H9 (cell line): Measurements from ENCODE around the gene GPBAR1. TPM values are rescaled to one million over a fixed set of nuclear protein-coding genes. Genes with fewer than 3 reads are reported as not detected.

Experiments used
- DNase-seq: peaks from one replicate; pipeline ENCODE4 v3.0.0-alpha.2; 2017
- H2AFZ ChIP-seq: one replicate; pipeline ENCODE4 v1.6.1; 2013; ENCODE audit warnings: mild to moderate bottlenecking, low read length, control low read depth, moderate library complexity
- H2AK5ac ChIP-seq: 2 replicates; pipeline ENCODE4 v1.6.1; 2013; ENCODE audit warnings: low read length, control low read depth, mixed read lengths; ENCODE audit not compliant: insufficient read length
- H2BK120ac ChIP-seq: one replicate; pipeline ENCODE4 v1.6.1; 2013; ENCODE audit warnings: low read depth, mild to moderate bottlenecking, low read length, control low read depth, inconsistent platforms; ENCODE audit not compliant: poor library complexity, severe bottlenecking
- H2BK12ac ChIP-seq: 2 replicates; pipeline ENCODE4 v1.6.1; 2013; ENCODE audit warnings: low read length, control low read depth, mixed read lengths, low read depth; ENCODE audit not compliant: insufficient read length
- H2BK15ac ChIP-seq: 2 replicates; pipeline ENCODE4 v1.6.1; 2013; ENCODE audit warnings: low read depth, low read length, control low read depth
- H2BK20ac ChIP-seq: one replicate; pipeline ENCODE4 v1.6.1; 2013; ENCODE audit warnings: low read depth, mild to moderate bottlenecking, low read length, control low read depth, inconsistent platforms; ENCODE audit not compliant: poor library complexity, severe bottlenecking
- H2BK5ac ChIP-seq: 2 replicates; pipeline ENCODE4 v1.6.1; 2013; ENCODE audit warnings: low read length, control low read depth, mixed read lengths; ENCODE audit not compliant: insufficient read length
- H3K14ac ChIP-seq: 2 replicates; pipeline ENCODE4 v1.6.1; 2013; ENCODE audit warnings: low read length, control low read depth; ENCODE audit not compliant: insufficient read depth
- H3K18ac ChIP-seq: 2 replicates; pipeline ENCODE4 v1.6.1; 2013; ENCODE audit warnings: low read depth, mild to moderate bottlenecking, mixed read lengths, low read length, control low read depth; ENCODE audit not compliant: insufficient read length
- H3K23ac ChIP-seq: 2 replicates; pipeline ENCODE4 v1.6.1; 2013; ENCODE audit warnings: low read length, control low read depth, mixed read lengths, low read depth; ENCODE audit not compliant: insufficient read length
- H3K23me2 ChIP-seq: 2 replicates; pipeline ENCODE4 v1.6.1; 2013; ENCODE audit warnings: low read depth, mild to moderate bottlenecking, mixed read lengths, low read length, control low read depth; ENCODE audit not compliant: insufficient read length, poor library complexity, severe bottlenecking
- H3K27ac ChIP-seq: 2 replicates; pipeline ENCODE4 v1.5.1; 2013; ENCODE audit warnings: low read length, control low read depth, mixed read lengths, low read depth; ENCODE audit not compliant: insufficient read length
- H3K27me3 ChIP-seq: 2 replicates; pipeline ENCODE4 v1.6.1; 2013; ENCODE audit warnings: low read length, control low read depth, inconsistent platforms; ENCODE audit not compliant: insufficient read depth
- H3K4ac ChIP-seq: 2 replicates; pipeline ENCODE4 v1.6.1; 2013; ENCODE audit warnings: low read depth, mild to moderate bottlenecking, control low read depth, inconsistent platforms, low read length, moderate library complexity
- H3K4me1 ChIP-seq: 2 replicates; pipeline ENCODE4 v1.6.1; 2013; ENCODE audit warnings: low read length, control low read depth, inconsistent platforms; ENCODE audit not compliant: insufficient read depth
- H3K4me2 ChIP-seq: 2 replicates; pipeline ENCODE4 v1.6.1; 2013; ENCODE audit warnings: low read length, control low read depth, mixed read lengths; ENCODE audit not compliant: insufficient read length, insufficient read depth
- H3K56ac ChIP-seq: 2 replicates; pipeline ENCODE4 v1.6.1; 2013; ENCODE audit warnings: low read depth, mild to moderate bottlenecking, mixed read lengths, low read length, control low read depth; ENCODE audit not compliant: insufficient read length
- H3K79me1 ChIP-seq: 2 replicates; pipeline ENCODE4 v1.6.1; 2013; ENCODE audit warnings: low read depth, mild to moderate bottlenecking, moderate library complexity, low read length, control low read depth, inconsistent platforms; ENCODE audit not compliant: insufficient read depth, poor library complexity, severe bottlenecking
- H3K79me2 ChIP-seq: 2 replicates; pipeline ENCODE4 v1.6.1; 2013; ENCODE audit warnings: low read length, control low read depth, inconsistent platforms; ENCODE audit not compliant: insufficient read depth
- H3K9ac ChIP-seq: 2 replicates; pipeline ENCODE4 v1.6.1; 2013; ENCODE audit warnings: low read length, control low read depth, mixed read lengths; ENCODE audit not compliant: insufficient read length; ENCODE audit errors: extremely low read depth
- H3K9me3 ChIP-seq: one replicate; pipeline ENCODE4 v1.6.1; 2013; ENCODE audit warnings: low read depth, low read length, inconsistent platforms; ENCODE audit not compliant: control insufficient read depth
- H3T11ph ChIP-seq: one replicate; pipeline ENCODE4 v1.6.1; 2013; ENCODE audit warnings: mild to moderate bottlenecking, low read length, control low read depth, inconsistent platforms
- H4K20me1 ChIP-seq: one replicate; pipeline ENCODE4 v1.6.1; 2013; ENCODE audit not compliant: control insufficient read depth, insufficient read length, insufficient read depth
- H4K5ac ChIP-seq: 2 replicates; pipeline ENCODE4 v1.6.1; 2013; ENCODE audit warnings: low read depth, mild to moderate bottlenecking, mixed read lengths, low read length, control low read depth; ENCODE audit not compliant: insufficient read length
- H4K8ac ChIP-seq: replicated peaks from 2 replicates; pipeline ENCODE4 v1.6.1; 2013; ENCODE audit warnings: low read length, control low read depth, mixed read lengths, low read depth; ENCODE audit not compliant: insufficient read length
- H4K91ac ChIP-seq: 2 replicates; pipeline ENCODE4 v1.6.1; 2013; ENCODE audit warnings: low read depth, mild to moderate bottlenecking, moderate library complexity, mixed read lengths, low read length, control low read depth; ENCODE audit not compliant: insufficient read length
- H3K27ac Mint-ChIP-seq, 3 experiments: 2 replicates in 2 of 3; 3 replicates in 1 of 3; pipeline ENCODE4 v1.8.0; 2020 to 2021; ENCODE audit warnings: mixed read lengths in 3 of 3, mild to moderate bottlenecking in 1 of 3, moderate library complexity in 1 of 3
- H3K27me3 Mint-ChIP-seq: 2 replicates; pipeline ENCODE4 v1.8.0; 2021; ENCODE audit warnings: low read depth, mild to moderate bottlenecking, moderate library complexity, mixed read lengths
- H3K36me3 Mint-ChIP-seq, 3 experiments: 2 replicates in 2 of 3; 3 replicates in 1 of 3; pipeline ENCODE4 v1.8.0; 2020 to 2021; ENCODE audit warnings: low read depth in 3 of 3, mixed read lengths in 3 of 3; ENCODE audit not compliant: insufficient read depth in 1 of 3
- H3K4me1 Mint-ChIP-seq, 2 experiments: 2 replicates each; pipeline ENCODE4 v1.8.0; 2020; ENCODE audit warnings: mixed read lengths in 2 of 2
- H3K4me3 Mint-ChIP-seq, 2 experiments: 2 replicates in 1 of 2; 3 replicates in 1 of 2; pipeline ENCODE4 v1.8.0; 2020 to 2021; ENCODE audit warnings: mild to moderate bottlenecking in 2 of 2, mixed read lengths in 2 of 2, moderate library complexity in 1 of 2
- H3K9me3 Mint-ChIP-seq, 2 experiments: 2 replicates in 1 of 2; 3 replicates in 1 of 2; pipeline ENCODE4 v1.8.0; 2020; ENCODE audit warnings: mild to moderate bottlenecking in 2 of 2, mixed read lengths in 2 of 2, moderate library complexity in 1 of 2
- WGBS: extraction: QIAGEN DNeasy Blood & Tissue Kit; methylation state at CpG from one replicate; pipeline ENCODE4 v1.1.7; 2013; ENCODE audit warnings: missing lambda C conversion rate, low lambda C conversion rate, mixed read lengths; ENCODE audit not compliant: insufficient read length; ENCODE audit errors: extremely low coverage; 5-methylcytosine and 5-hydroxymethylcytosine counted together
- total RNA-seq: library from RNA; stranded (reverse); gene quantifications from 2 replicates; pipeline ENCODE4 v1.2.1, GENCODE V29; 2021
- TF ChIP-seq, protein P1 (sequence below): fragments of 200-600 bp; sonication (generic); conservative IDR thresholded peaks from 3 replicates; pipeline ENCODE4 v1.8.0; 2021; ENCODE audit warnings: antibody characterized with exemption, mild to moderate bottlenecking

The GPBAR1 gene
- total RNA-seq, 1 experiment from 2014 or later: 0.44 TPM

DNA sequence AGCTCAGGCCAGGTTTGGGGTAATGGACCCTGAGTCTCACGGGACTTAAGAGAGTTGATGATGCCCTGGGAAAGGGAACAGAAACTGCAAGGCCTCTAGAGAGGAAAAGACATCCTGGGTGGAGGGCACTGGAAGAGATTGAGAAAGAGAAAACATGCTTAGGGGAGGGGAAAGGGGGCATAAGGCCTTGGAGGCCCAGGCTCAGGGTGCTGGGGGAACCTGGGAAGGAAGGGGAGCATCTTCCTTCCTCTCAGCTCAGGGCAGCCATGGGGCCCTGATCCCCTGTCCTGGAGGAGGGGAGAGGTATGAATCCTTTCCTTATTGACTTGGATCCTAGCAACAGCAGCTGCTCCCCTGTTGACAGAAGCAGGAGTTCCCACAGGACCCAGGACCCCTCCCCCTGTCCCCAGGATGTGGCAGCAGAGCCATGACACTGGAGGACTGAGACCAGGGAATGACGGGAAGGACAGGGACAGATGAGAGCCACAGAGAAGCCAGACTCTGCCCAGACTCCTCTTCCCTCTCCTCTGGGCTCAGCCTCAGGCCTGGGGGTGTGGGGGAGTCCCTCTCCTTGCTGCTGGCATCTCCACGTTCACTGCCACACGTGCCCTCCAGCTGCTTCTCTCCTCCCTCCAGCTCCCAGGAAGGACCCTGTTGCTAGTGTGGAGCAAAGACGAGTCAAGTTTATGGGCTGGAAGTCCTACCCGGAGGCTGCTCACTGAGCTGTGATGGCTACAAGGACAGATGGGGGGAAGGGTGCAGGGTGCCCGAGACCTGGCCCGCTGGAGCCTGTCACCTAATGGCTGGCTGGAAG lies 815 bp downstream of the GPBAR1 start:
- H4K5ac ChIP-seq: no peak overlapping the region
- H3K14ac ChIP-seq: peak overlapping the region; percentile 20; the same call in 1 of the 2 replicates
- H3K4me1 ChIP-seq: peaks cover 4% of the 10 kb centered on the region; the same call in 1 of the 2 replicates
- H2BK20ac ChIP-seq: no peak overlapping the region
- no peak overlapping the region for H2BK12ac ChIP-seq
- H3K18ac ChIP-seq: no peak overlapping the region
- H3K9me3 ChIP-seq: no peaks in the 10 kb centered on the region
- H3K27ac Mint-ChIP-seq: peak overlapping the region; percentile 76 to 88 (median 79); a peak in 4 of 7 replicates
- H3K27me3 ChIP-seq: no peaks in the 10 kb centered on the region
- H2BK15ac ChIP-seq: no peak overlapping the region
- H3K4ac ChIP-seq: no peak overlapping the region
- H3K27me3 Mint-ChIP-seq: no peaks in the 10 kb centered on the region
- H3K4me3 Mint-ChIP-seq: peak overlapping the region; percentile 15 to 42; a peak in 3 of 5 replicates
- H4K8ac ChIP-seq: no peak overlapping the region
- TF ChIP-seq, protein P1, sequence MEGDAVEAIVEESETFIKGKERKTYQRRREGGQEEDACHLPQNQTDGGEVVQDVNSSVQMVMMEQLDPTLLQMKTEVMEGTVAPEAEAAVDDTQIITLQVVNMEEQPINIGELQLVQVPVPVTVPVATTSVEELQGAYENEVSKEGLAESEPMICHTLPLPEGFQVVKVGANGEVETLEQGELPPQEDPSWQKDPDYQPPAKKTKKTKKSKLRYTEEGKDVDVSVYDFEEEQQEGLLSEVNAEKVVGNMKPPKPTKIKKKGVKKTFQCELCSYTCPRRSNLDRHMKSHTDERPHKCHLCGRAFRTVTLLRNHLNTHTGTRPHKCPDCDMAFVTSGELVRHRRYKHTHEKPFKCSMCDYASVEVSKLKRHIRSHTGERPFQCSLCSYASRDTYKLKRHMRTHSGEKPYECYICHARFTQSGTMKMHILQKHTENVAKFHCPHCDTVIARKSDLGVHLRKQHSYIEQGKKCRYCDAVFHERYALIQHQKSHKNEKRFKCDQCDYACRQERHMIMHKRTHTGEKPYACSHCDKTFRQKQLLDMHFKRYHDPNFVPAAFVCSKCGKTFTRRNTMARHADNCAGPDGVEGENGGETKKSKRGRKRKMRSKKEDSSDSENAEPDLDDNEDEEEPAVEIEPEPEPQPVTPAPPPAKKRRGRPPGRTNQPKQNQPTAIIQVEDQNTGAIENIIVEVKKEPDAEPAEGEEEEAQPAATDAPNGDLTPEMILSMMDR: no peak
- H2BK120ac ChIP-seq: no peak overlapping the region
- no peaks in the 10 kb centered on the region for H3K9me3 Mint-ChIP-seq
- H3K23ac ChIP-seq: no peak overlapping the region
- H3K79me2 ChIP-seq: no peaks in the 10 kb centered on the region
- no peak overlapping the region for H4K91ac ChIP-seq
- H3K4me2 ChIP-seq: no peak overlapping the region
- peaks cover 23 to 34% of the 10 kb centered on the region in 2 experiments for H3K4me1 Mint-ChIP-seq
- H3K79me1 ChIP-seq: no peaks in the 10 kb centered on the region
- H4K20me1 ChIP-seq: no peaks in the 10 kb centered on the region
- H2AFZ ChIP-seq: no peak overlapping the region
- peaks cover 6 to 25% (median 21%) of the 10 kb centered on the region in 3 experiments; a peak in 6 of 7 replicates for H3K36me3 Mint-ChIP-seq
- no peak for DNase-seq
- no peaks in the 10 kb centered on the region for H3K23me2 ChIP-seq
- WGBS: no CpG with 5 or more reads among the region's 8 CpGs
- no peak overlapping the region for H2BK5ac ChIP-seq
- no peak overlapping the region for H3K27ac ChIP-seq
- no peak overlapping the region for H2AK5ac ChIP-seq
- no peak overlapping the region for H3K56ac ChIP-seq
- H3K9ac ChIP-seq: no peak overlapping the region
- H3T11ph ChIP-seq: no peak overlapping the region
